Colonic mucosa (tissue), 4 donors: Measurements from ENCODE around the gene FOXL1. TPM values are rescaled to one million over a fixed set of nuclear protein-coding genes. Genes with fewer than 3 reads are reported as not detected.

Source experiments
- DNase-seq: peaks from one replicate; pipeline ENCODE4 v3.0.0-alpha.2; 2020
- H3K27ac ChIP-seq: fragments of 200-600 bp; one replicate; pipeline ENCODE4 v1.8.0; 2021
- H3K27me3 ChIP-seq: fragments of 200-600 bp; one replicate; pipeline ENCODE4 v1.8.0; 2021
- H3K36me3 ChIP-seq: fragments of 200-600 bp; one replicate; pipeline ENCODE4 v1.8.0; 2021
- H3K4me1 ChIP-seq: fragments of 200-600 bp; one replicate; pipeline ENCODE4 v1.8.0; 2021; ENCODE audit warnings: mild to moderate bottlenecking
- H3K4me3 ChIP-seq: fragments of 200-600 bp; one replicate; pipeline ENCODE4 v1.8.0; 2021
- H3K9ac ChIP-seq, 2 donors: one replicate each; pipeline ENCODE4 v1.7.0; 2013; ENCODE audit warnings: control low read depth in 2 of 2, low read depth in 2 of 2, low read length in 2 of 2
- H3K9me3 ChIP-seq: fragments of 200-600 bp; one replicate; pipeline ENCODE4 v1.8.0; 2021
- intact Hi-C: fragments of 100-400 bp; cut with DNase I; formaldehyde crosslinking; loops from one replicate; pipeline ENCODE4 v1.14.1; 2022
- total RNA-seq, 2 donors: library from RNA; stranded (reverse); fragmentation: NEBNext Ultra II Directional in 1 of 2; extraction: Animal tissue kit (Norgen Biotek cat#: 25700) in 1 of 2; gene quantifications; one replicate each; pipeline ENCODE4 v1.2.1, GENCODE V29; 2021
- TF ChIP-seq, protein P1 (sequence below): fragments of 200-600 bp; IDR thresholded peaks from one replicate; pipeline ENCODE4 v1.8.0; 2022; ENCODE audit warnings: antibody characterized with exemption, mild to moderate bottlenecking
- donor health status: healthy.
- donor health status: DM: no; HTN: no; CAD: no.
- donor health status: DM: no; HTN: no; CAD: no.

The FOXL1 gene
- total RNA-seq, 2 donors from 2014 or later = 2.5 to 3.2 TPM

DNA sequence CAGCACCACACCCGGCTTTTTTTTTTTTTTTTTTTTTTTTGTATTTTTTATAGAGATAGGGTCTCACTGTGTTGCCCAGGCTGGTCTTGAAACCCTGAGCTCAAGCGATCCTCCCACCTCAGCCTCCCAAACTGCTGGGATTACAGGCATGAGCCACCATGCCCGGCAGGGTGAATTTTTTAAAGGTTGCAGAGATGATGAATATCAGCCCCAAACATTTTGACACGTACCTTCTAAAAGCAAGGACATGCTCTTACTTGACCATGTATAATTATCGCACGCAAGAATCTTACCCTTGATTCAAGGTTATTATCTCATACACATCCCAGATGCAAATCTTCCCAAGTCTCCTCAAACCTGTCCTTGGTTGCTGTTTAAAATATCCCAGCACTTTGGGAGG, 16.0 kb upstream of the FOXL1 start:
- H3K36me3 ChIP-seq = no peaks in the 10 kb centered on the region
- H3K27ac ChIP-seq = no peak overlapping the region
- DNase-seq = no peak
- intact Hi-C loops = loop anchor here (2.0 to 10.0 kb wide), 3 partner anchors 500 to 715 kb away; no protein-coding TSS in a partner anchor
- no peak overlapping the region for H3K4me3 ChIP-seq
- H3K4me1 ChIP-seq = no peaks in the 10 kb centered on the region
- H3K9ac ChIP-seq = no peak overlapping the region
- H3K27me3 ChIP-seq = peaks cover 35% of the 10 kb centered on the region
- TF ChIP-seq, protein P1, sequence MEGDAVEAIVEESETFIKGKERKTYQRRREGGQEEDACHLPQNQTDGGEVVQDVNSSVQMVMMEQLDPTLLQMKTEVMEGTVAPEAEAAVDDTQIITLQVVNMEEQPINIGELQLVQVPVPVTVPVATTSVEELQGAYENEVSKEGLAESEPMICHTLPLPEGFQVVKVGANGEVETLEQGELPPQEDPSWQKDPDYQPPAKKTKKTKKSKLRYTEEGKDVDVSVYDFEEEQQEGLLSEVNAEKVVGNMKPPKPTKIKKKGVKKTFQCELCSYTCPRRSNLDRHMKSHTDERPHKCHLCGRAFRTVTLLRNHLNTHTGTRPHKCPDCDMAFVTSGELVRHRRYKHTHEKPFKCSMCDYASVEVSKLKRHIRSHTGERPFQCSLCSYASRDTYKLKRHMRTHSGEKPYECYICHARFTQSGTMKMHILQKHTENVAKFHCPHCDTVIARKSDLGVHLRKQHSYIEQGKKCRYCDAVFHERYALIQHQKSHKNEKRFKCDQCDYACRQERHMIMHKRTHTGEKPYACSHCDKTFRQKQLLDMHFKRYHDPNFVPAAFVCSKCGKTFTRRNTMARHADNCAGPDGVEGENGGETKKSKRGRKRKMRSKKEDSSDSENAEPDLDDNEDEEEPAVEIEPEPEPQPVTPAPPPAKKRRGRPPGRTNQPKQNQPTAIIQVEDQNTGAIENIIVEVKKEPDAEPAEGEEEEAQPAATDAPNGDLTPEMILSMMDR = no peak
- H3K9me3 ChIP-seq = no peaks in the 10 kb centered on the region

DNA sequence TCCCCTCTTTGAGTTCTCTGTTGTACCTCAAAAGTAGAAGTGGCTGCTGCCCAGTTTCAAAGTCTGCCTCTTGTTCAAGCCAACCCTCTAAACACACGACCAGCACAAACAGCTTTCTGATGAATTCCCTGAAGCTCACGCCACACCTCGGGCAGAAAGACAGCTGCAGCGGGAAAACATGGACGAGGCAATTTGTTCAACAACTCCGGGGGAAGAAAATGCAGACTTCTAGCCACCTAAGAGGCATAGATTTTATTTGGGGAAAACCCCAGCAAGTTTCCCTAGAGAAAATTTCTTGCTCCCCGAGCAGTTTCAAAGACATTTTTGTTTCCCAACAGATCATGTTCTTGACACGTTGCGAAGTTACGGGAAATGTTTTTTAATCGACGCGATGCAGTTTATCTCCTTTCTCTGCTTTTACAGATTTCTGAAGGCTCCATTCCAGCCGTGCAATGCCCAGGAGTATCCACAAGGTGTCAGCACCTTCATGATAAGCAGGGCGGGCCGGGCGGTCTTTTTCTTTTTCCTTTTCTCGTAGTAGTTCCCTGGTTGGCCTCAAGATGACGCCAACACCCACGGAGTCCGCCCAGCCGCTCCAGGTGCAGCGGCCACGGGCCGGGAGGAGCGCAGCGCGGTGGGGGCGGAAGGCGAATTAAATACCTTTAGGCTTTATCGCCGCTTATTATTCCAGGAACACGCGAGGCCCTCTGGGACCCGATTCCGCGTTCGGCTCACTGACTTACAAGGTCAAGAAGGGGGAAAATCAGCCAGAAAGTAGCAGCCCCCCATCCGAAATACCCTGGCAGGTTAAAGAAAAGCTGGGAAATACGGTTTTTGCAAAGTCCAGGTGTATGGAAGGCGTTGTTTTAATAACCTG, 14.6 kb upstream of the FOXL1 start:
- intact Hi-C loops = loop anchor here (2.0 to 10.0 kb wide), 4 partner anchors 309 to 714 kb away; no protein-coding TSS in a partner anchor
- H3K27ac ChIP-seq = no peak overlapping the region
- H3K9me3 ChIP-seq = no peaks in the 10 kb centered on the region
- peak overlapping the region in 1 of 2 donors; percentile 12 for H3K9ac ChIP-seq
- peaks cover 46% of the 10 kb centered on the region for H3K27me3 ChIP-seq
- no peak overlapping the region for H3K4me3 ChIP-seq
- H3K4me1 ChIP-seq = no peaks in the 10 kb centered on the region
- TF ChIP-seq, protein P1 = peak; percentile 100
- no peaks in the 10 kb centered on the region for H3K36me3 ChIP-seq
- DNase-seq = peak; percentile 91

GRCh38 chr16:86565181-86565631, 13.1 kb upstream of the FOXL1 start:
- TF ChIP-seq, protein P1 = no peak
- Histone ChIP-seq H3K9ac (no peak overlapping the region), H3K36me3 (no peaks in the 10 kb centered on the region), H3K27ac (no peak overlapping the region), H3K9me3 (no peaks in the 10 kb centered on the region), H3K27me3 (peaks cover 61% of the 10 kb centered on the region), H3K4me3 (no peak overlapping the region), H3K4me1 (no peaks in the 10 kb centered on the region)
- intact Hi-C loops = loop anchor here (2.0 to 10.0 kb wide), 2 partner anchors 308 to 640 kb away; no protein-coding TSS in a partner anchor
- no peak for DNase-seq

- no peak overlapping the region for H3K4me3 ChIP-seq
- no peaks in the 10 kb centered on the region for H3K36me3 ChIP-seq
- no peak overlapping the region for H3K9ac ChIP-seq
- TF ChIP-seq, protein P1 = no peak
- intact Hi-C loops = loop anchor here (2.0 to 10.0 kb wide), 2 partner anchors 307 to 639 kb away; no protein-coding TSS in a partner anchor
- H3K9me3 ChIP-seq = no peaks in the 10 kb centered on the region
- H3K27ac ChIP-seq = no peak overlapping the region
- no peak for DNase-seq
- H3K4me1 ChIP-seq = no peaks in the 10 kb centered on the region
- H3K27me3 ChIP-seq = peaks cover 68% of the 10 kb centered on the region
These were observed 12.5 kb upstream of the FOXL1 start for GRCh38 chr16:86565644-86566511.

GRCh38 chr16:86566601-86566965, 11.8 kb upstream of the FOXL1 start, which contains the start of gene FOXC2:
Gene FOXC2, plus strand, starts transcription at chr16:86566829. Its CDS starts 507 bp downstream, at chr16:86567336.
- TF ChIP-seq, protein P1 = no peak
- peaks cover 75% of the 10 kb centered on the region for H3K27me3 ChIP-seq

More at GRCh38 chr16:86566601-86566965, 11.8 kb upstream of the FOXL1 start, which contains the start of gene FOXC2:
- intact Hi-C loops = loop anchor here (10.0 kb wide), 1 partner anchor 638 kb away; no protein-coding TSS in a partner anchor
- no peak within 1 kb of the TSS for H3K27ac ChIP-seq
- no peaks in the 10 kb centered on the region for H3K9me3 ChIP-seq
- peak; percentile 70 for DNase-seq
- H3K4me3 ChIP-seq = no peak within 1 kb of the TSS
- H3K9ac ChIP-seq = peak within 1 kb of the TSS in 1 of 2 donors; percentile 35
- no peaks in the 10 kb centered on the region for H3K4me1 ChIP-seq
- no peaks in the 10 kb centered on the region for H3K36me3 ChIP-seq
